Stimulated activated CD4-positive, alpha-beta T cell treated with anti-CD3 and anti-CD28 coated beads, Interleukin-1b, Interleukin-23, amount 100 ng/mL, for 4 hours (primary cell): Measurements from ENCODE around the gene PANK2.
"Not testable (repeated sequence)": the region's sequence is repeated elsewhere in the genome, so short reads cannot be mapped to it uniquely, and the experiment has no call there.

Experiments
- DNase-seq, 2 donors: peaks; one replicate each; pipeline ENCODE4 v3.0.0-alpha.2; 2020; ENCODE audit warnings: low read depth in 2 of 2

PANK2 gene

DNA sequence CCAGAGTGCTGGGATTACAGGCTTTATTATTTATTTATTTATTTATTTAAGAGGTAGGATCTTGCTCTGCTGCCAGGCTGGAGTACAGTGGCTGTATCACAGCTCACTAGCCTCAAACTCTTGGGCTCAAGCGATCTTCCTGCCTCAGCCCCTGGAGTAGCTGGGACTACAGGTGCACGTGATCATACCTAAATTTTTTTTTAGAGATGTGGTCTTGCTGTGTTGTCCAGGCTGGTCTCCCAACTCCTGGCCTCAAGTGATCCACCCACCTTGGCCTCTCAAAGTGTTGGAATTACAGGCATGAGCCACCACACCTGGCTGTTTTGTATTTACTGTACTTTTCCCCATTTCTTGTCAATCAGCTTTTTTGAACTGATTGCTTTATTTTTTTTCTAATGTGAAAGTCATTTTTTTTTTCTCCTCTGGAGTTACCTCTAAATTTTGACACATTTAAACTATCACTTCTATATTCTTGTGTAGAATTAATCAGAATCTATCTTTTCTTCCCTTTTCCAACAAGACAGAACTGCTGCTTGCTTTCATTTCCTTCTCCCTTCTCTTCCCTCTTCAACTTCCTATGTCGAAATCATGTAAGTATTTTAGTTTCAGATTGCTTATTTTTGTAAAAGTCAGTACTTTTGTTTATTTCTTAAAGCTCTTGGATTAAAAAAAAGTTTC, 12.0 kb downstream of the PANK2 start:
- no peak for DNase-seq

DNA sequence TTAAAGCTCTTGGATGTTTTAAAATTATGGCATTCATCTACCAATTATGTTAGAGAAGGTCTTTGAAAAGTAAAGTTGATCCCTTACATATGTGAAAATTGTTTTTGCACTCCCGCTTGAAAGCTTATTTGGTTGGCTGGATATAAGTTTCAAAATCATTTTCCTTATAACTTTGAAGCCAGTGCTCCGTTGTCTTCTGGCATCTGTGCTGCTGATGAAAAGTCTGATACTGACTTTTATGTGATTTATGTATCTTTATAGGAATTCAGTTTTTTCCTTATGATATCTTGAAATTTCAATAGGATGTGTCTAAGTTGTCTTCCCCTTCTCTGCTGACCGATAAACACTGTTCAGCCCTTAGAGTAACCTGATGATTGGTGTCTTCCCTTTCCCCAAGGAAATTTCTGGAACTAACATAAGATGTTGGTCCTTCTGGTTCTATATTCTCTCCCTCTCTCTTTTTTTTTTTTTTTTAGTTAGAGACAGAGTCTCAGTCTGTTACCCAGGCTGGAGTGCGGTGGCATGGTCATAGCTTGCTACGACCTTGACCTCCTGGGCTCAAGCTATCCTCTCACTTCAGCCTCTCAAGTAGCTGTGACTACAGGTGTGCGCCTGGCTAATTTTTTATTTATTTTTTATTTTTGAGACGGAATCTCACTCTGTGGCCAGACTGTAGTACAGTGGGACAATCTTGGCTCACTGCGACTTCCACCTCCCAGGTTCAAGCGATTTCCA, 12.7 kb downstream of the PANK2 start:
- DNase-seq, result no peak

DNA sequence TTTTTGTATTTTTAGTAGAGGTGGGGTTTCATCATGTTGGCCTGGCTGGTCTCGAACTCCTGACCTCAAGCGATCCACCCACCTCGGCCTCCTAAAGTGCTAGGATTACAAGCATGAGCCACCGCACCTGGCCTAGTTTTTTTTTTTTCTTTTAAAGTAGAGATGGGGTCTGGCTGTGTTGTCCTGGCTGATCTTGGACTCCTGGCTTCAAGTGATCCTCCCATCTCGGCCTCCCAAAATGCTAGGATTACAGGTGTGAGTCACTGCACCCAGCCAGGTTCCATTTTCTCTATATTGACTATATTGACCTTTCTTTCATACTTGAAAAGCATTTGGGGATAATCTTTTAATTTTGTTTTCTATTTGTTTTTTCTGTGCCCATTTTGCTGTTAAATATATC, 13.3 kb downstream of the PANK2 start:
- DNase-seq, result no peak

- DNase-seq, result no peak
Observed at GRCh38 chr20:3904224-3904623, 15.0 kb downstream of the PANK2 start.

- DNase-seq, result no peak
Observed at GRCh38 chr20:3904857-3905256, 15.7 kb downstream of the PANK2 start.

DNA sequence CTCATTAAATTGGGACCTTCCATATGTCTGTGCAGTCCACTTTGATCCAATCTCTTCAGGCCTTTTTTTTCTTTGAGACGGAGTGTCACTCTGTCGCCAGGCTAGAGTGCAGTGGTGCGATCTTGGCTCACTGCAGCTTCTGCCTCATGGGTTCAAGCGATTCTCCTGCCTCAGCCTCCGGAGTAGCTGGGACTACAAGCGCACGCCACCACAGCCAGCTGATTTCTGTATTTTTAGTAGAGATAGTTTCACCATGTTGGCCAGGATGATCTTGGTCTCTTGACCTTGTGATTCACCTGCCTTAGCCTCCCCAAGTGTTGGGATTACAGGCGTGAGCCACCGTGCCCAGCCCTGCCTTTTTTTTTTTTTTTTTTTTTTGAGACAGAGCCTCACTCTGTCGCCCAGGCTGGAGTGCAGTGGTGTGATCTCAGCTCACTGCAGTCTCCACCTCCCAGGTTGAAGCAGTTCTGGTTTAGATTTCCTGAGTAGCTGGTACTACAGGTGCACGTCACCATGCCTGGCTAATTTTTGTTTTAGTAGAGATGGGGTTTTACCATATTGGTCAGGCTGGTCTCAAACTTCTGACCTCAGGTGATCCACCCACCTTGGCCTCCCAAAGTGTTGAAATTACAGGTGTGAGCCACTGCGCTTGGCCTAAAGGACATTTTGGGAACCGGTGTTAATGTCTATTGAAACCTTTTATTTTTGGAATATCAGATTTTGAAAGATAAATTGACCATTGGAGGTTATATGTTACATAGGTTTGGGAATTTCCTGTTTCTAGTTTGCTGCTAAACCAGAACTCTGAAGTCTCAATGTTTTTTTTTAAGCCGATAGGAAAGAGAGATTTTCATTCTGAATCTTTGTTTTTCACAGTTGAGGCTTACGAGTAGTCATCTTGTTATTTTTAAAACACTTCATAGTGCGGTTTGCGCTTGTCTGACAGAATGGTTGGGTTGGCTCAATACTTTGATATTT, 17.8 kb downstream of the PANK2 start:
- not testable (repeated sequence) for DNase-seq

- no peak for DNase-seq
Observed at GRCh38 chr20:3908667-3909066, 19.5 kb downstream of the PANK2 start.

DNA sequence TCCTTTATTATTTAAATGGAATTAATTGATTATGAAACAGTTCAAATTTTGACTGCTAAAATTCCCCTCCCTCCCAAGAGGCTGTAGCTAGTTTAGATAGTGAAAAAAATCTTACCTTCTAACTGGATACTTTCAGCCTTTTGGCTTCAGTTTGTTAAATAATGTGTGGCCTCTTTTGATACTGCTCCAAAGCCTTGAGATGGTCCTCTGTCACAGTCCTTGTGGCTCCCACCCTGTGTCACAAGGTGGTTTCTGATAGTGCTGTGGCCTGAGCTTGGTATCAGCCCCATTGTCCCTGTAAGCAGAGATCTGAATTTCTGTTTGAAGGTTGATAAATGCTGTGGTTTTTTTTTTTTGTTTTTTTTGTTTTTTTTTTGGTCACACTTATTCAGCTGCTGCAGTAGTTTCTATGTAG, 20.8 kb downstream of the PANK2 start:
- no peak for DNase-seq

- no peak for DNase-seq
Observed at GRCh38 chr20:3910853-3911252, 21.7 kb downstream of the PANK2 start.

- no peak for DNase-seq
Observed at GRCh38 chr20:3911956-3912355, 22.8 kb downstream of the PANK2 start.

DNA sequence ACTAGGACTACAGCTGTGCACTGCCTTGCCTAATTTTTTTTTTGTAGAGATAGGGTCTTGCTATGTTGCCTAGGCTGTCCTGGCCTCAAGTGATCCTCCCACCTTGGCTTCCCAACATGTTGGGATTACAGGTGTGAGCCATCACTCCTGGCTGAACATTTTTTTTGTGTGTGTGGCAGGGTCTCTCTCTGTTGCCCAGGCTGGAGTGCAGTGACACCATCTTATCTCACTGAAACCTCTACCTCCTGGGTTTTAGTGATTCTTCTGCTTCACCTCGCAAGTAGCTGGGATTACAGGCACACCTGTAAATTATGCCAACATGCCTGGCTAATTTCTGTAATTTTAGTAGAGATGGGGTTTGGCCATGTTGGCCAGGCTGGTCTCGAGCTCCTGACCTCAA, 25.3 kb downstream of the PANK2 start:
- DNase-seq, result no peak

DNA sequence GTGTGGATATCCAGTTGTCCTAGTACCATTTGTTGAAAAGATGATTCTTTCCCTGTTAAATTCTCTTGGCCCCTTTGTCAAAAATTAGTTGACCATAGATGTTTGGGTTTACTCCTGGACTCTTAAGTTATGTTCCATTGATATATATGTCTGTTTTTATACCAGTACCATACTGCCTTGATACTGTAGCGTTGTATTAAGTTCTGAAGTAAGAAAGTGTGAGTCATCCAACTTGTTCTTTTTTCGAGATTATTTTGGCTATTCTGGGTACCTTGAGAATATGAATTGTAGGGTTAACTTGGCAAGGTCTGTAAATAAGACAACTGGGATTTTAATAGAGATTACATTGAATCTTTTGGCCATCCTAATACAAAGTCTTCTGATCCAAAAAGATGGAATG, 26.5 kb downstream of the PANK2 start:
- DNase-seq, result no peak

- no peak for DNase-seq
Observed at GRCh38 chr20:3916364-3916763, 27.2 kb downstream of the PANK2 start.

- no peak for DNase-seq
Observed at GRCh38 chr20:3919352-3919751, 30.2 kb downstream of the PANK2 start.

DNA sequence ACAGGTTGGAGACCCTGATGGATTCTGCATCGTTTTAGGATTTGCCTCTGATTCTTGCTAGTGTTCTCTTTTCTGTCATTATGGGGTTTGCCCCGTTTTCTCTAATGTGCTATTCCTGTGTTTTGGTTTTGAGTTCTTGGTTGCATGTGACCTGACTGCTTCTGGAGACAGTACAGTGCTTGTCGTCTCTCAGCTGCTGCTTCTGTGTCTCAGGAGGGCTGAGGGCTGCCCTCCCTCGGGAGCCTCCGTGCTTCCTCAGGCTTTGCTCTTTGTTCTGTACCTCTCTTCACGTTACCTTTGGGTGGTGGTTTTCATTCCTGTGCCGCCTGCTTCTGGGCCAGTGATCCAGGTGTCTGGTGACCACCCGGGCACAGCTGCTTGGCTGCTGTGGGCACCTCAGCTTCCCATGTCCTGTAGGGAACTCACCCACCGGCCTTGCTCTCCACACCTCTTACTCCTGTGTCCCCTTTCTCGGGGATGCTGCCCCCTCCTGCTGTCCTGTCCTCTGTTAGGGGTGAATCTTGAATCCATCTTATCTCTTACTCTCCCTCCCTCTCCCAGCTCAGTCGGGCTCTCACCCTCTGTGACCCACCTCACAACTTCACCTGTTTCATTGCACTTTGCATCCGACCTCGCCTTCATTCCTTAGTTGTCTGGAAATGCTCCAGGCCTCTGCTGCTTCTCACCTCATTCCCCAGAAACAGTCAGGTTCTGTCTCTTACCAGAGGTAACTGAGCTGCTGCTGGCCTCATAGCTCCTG, 33.2 kb downstream of the PANK2 start:
- no peak for DNase-seq

DNA sequence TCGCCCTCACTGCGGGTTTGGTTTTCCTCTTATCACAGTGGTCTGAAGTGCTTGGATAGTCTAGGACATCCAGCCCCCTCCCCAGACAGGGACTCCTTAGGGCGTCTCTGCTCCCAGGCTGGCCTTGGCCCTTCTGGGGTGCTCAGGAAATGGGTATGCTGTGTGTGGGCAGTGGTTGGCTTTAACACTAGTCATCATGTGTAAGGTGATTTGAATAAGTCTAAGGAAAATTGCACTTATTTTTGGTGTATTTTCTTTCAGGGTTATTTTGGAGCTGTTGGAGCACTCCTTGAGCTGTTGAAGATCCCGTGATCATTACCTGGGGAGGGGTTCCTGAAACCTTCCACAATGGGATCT, 33.8 kb downstream of the PANK2 start:
- DNase-seq, result no peak

- no peak for DNase-seq
Observed at GRCh38 chr20:3923818-3924217, 34.6 kb downstream of the PANK2 start.

DNA sequence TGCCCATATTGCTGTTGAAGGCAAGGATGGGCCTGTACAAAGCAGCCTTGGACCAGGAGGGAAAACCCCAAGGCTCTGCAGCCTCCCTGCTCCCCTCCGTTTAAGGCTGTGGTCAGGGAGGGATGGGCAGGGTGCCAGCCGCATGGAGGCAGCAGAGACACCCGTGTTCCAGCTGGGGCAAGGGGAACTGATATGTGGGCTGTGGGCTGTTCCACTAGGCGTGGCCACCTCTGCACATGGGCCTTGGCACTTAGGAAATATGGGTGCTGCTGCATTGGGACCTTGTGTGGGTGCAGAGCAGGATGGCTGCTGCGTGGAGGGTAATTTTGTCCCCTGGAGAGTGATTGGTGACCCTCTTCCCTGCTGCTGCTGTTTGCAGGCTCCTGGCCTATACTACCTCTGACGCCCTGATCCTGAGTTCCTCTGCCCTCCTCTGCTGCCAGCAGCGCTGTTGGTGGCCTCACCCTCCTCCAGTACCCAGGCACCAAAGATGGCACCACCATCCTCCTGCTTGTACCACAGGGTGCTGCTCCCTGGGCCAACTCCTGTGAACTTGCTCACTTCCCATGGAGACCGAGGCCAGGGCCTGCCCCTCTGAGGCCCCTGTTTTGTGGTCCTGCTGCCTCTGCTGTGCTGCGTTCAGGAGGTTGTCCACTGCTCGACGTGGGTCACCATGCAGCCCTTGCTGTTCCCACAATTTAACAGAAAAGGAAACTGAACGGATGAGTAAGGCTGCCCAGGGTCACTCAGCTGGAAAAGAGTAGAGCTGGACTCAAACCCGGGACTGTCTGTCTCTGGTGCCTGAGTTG, 35.3 kb downstream of the PANK2 start:
- DNase-seq, result no peak

DNA sequence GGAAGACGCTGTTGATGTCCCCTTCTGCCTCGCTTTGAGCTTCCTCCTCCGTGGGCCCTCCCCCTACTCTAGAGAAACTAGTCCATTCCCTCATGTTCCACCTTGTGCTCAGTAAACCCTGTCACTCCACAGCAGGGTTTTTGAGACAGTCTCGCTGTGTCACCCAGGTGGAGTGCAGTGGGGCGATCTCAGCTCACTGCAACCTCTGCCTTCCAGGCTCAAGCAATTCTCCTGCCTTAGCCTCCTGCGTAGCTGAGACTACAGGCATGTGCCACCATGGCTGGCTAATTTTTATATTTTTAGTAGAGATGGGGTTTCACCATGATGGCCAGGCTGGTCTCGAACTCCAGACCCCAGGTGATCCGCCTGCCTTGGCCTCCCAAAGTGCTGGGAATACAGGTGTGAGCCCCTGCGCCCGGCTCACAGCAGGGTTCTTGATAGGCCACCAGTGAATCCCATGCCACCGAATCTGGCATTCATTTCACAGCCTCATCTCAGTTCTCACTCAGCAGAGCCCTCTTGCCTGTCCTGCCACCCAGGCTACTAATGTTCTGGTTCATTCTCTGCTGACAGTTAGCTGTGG, 36.0 kb downstream of the PANK2 start:
- no peak for DNase-seq

- no peak for DNase-seq
Observed at GRCh38 chr20:3925899-3926638, 36.9 kb downstream of the PANK2 start.
